AG09319 (cell line): ENCODE results near the gene KIF14.
"Not testable (repeated sequence)": the region's sequence is repeated elsewhere in the genome, so short reads cannot be mapped to it uniquely, and the experiment has no call there.

Experiments
- DNase-seq: peaks from one replicate; pipeline ENCODE4 v3.0.0-alpha.2; 2010; ENCODE audit warnings: low read depth; ENCODE audit errors: extremely low read depth
- CTCF ChIP-seq: IDR thresholded peaks from 2 replicates; pipeline ENCODE4 v1.5.1; 2011; ENCODE audit warnings: low read depth, mild to moderate bottlenecking, inconsistent platforms, low read length, moderate library complexity

The KIF14 gene

DNA sequence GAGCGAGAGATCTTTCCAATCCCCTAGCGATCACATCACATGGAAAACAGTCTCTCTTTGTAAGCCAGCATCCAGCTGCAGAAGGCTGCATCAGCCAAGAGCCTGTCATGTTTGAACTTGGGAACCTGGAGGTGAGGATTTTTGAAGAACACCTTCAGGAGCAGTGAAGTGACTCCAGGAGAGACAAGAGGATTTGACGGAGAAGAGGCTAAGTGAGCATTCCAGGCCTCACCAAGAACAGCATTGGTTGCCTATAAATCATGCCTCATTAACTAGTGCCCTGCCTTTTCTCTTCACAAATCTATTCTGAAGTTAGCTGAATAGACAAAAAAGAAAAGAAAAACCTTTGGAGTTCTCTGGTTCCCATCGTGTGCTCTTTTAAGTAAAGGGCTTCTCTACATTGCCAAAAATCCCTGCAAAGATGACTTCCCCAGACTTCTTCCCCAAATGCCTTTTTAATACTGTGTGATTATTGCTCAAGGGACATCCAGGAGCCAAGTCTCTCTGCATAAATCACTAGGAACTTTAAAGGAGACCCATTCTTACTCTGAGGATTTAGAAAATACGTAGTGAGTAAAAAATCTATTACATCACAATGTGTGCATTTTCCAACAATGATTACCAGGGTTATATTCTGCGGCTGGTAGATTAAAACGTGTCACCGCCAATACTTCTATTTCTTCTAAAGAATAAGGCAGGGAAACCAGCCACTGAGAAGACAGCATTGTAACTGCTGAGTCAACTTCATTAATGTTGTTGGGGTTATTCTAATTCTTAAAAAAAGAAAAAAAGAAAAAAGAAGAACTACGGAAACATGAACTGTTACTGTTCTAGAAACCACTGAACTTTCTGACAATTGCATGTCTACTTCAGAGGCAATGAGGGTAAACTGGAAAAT is 95.2 kb downstream of the KIF14 start:
- TF ChIP-seq CTCF: no peak
- no peak for DNase-seq

DNA sequence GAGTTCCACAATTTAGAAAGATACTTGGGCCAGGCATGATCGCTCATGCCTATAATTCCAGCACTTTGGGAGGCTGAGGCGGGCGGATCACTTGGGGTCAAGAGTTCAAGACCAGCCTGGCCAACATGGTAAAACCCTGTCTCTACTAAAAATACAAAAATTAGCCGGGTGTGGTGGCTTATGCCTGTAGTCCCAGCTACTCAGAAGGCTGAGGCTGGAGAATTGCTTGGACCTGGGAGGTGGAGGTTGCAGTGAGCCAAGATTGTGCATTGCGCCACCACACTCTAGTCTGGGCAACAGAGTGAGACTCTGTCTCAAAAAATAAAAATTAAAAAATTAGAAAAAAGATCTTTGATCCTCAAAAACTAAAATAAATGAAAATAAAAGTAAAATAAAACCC is 96.0 kb downstream of the KIF14 start:
- not testable (repeated sequence) for DNase-seq

GRCh38 chr1:200524092-200524491 is 96.5 kb downstream of the KIF14 start:
- no peak for DNase-seq

GRCh38 chr1:200520735-200521134 is 99.8 kb downstream of the KIF14 start:
- TF ChIP-seq CTCF: no peak
- no peak for DNase-seq

More at GRCh38 chr1:200524092-200524491, 96.5 kb downstream of the KIF14 start:
- no peak for TF ChIP-seq CTCF

- DNase-seq: no peak
- TF ChIP-seq CTCF: no peak
Measured at GRCh38 chr1:200518524-200518923, 102.0 kb downstream of the KIF14 start.

GRCh38 chr1:200512191-200512590 is 108.4 kb downstream of the KIF14 start:
- no peak for DNase-seq
- no peak for TF ChIP-seq CTCF

DNA sequence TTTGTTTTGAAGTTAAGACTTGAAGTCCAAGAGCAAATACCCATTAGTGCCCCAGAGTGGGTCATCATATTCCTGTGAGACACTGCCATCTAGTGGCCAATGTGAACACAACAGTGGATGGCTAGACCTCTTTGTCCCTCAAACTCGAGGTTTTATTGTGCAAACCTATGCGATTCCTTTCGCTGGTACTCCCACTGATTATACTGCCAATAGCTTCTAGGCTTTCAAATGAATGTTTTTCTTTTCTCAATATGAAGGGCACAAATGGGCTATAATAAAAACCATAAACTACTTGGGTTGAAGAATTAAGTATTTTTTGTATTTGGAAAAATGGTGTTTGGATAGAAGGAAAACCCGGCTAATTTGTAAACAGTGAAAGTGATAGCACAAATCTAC is 110.3 kb downstream of the KIF14 start:
- TF ChIP-seq CTCF: peak; percentile 85
- peak; percentile 75 for DNase-seq

- DNase-seq: no peak
- TF ChIP-seq CTCF: no peak
Measured at GRCh38 chr1:200506471-200506870, 114.1 kb downstream of the KIF14 start.
